Omental fat pad (tissue), 4 donors: Measurements from ENCODE around the gene GUCA2A. TPM values are rescaled to one million over a fixed set of nuclear protein-coding genes. Genes with fewer than 3 reads are reported as not detected.

ENCODE experiments used
- ATAC-seq: fragments of 150-250 bp; one replicate; pipeline ENCODE4 v1.9.1; 2016; ENCODE audit warnings: mild to moderate bottlenecking, moderate library complexity; ENCODE audit not compliant: low FRiP score
- DNase-seq: peaks from one replicate; pipeline ENCODE4 v3.0.0-alpha.2; 2019; ENCODE audit warnings: low spot score
- total RNA-seq, 4 donors: library from RNA; depleted of rRNA; stranded (reverse); fragments of >200 nt; gene quantifications; one replicate each; pipeline ENCODE4 v1.1.0, GENCODE V29; 2016
- TF ChIP-seq, protein P1 (sequence below), 3 donors: fragments of 450-650 bp; IDR thresholded peaks; one replicate each; pipeline ENCODE4 v1.5.1; 2016 to 2017; ENCODE audit warnings: antibody characterized with exemption in 3 of 3, mild to moderate bottlenecking in 3 of 3, moderate library complexity in 2 of 3

GUCA2A gene
- total RNA-seq, 4 donors from 2014 or later = not detected

DNA sequence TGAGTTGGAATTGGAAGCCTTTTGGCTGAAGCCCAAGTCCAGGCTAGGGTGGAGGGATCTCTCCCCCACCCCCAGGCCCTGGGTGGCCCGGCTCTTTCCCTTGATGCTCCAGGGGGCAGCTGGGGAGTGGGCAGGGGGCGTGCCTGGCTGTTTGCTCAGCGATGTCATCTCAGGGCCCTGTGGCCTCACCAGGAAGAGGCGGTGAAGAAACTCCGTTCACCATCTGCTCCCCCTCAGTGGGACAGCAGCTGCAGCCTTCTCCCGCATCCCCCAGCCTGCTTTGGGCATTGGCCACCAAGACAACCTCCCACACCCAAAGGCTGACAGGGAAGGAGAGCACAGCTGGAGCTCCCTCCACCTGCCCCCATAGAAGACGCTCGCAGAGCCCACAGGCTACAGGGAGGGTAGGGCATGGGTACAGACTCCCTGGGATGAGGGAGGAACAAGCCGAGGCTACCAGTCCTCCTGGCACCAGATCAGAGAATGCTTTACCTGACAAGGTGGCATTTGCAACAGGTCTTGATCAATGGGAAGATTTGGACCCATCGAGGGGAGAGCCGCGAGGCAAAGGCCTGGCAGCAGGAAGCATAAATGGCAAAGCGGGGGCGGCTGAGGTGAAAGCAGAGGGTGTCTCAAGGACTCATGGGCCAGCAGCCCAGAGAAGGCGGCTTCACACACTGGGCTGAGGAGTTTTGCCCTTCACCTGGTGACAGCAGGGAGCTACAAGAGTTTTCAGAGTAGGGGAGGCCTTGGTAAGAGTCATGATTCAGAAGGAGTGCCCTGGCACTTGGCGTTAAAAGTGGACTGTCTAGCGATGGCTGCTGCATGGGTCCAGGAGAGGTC lies 6.5 kb upstream of the GUCA2A start:
- TF ChIP-seq, protein P1, sequence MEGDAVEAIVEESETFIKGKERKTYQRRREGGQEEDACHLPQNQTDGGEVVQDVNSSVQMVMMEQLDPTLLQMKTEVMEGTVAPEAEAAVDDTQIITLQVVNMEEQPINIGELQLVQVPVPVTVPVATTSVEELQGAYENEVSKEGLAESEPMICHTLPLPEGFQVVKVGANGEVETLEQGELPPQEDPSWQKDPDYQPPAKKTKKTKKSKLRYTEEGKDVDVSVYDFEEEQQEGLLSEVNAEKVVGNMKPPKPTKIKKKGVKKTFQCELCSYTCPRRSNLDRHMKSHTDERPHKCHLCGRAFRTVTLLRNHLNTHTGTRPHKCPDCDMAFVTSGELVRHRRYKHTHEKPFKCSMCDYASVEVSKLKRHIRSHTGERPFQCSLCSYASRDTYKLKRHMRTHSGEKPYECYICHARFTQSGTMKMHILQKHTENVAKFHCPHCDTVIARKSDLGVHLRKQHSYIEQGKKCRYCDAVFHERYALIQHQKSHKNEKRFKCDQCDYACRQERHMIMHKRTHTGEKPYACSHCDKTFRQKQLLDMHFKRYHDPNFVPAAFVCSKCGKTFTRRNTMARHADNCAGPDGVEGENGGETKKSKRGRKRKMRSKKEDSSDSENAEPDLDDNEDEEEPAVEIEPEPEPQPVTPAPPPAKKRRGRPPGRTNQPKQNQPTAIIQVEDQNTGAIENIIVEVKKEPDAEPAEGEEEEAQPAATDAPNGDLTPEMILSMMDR (IDR thresholded peaks at IDR 0.05) = no peak
- DNase-seq (no peak), ATAC-seq (no peak)

DNA sequence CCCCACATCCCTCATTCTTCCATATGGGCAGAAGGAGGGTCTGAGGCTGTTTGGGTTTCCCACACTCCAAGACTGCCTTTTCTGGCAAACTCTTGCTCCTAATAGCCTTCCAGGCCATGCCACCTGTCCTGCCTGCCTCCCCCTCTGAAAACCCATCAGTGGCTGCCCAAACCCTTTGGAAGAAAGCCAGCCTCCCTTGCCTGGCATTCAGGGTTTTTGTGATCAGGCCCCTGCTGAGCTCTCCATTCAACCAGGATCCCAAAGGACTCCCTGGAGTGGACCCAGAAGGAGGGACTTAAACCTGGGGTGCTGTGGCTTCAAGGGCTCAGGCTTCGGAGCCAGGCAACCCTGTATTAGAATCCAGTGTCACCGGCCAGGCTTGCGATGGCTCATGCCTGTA lies 4.2 kb upstream of the GUCA2A start:
- DNase-seq (no peak), ATAC-seq (no peak)
- TF ChIP-seq, protein P1 (IDR thresholded peaks at IDR 0.05) = no peak

DNA sequence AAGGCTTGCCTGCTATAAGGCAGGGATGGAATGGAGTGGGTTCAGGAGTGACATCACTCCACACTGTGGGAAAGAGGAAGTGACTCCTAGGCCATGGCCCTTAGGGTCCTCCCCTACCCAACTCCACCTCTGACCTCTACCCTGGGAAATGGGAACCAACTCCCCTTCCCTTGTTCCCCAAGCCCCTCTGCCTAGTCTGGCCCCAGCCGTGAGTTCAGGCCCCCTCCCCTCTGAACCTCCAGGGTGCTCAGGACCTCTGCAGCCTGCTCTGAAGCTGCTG lies 3.8 kb upstream of the GUCA2A start:
- DNase-seq (no peak), ATAC-seq (no peak)
- TF ChIP-seq, protein P1 (IDR thresholded peaks at IDR 0.05) = no peak

DNA sequence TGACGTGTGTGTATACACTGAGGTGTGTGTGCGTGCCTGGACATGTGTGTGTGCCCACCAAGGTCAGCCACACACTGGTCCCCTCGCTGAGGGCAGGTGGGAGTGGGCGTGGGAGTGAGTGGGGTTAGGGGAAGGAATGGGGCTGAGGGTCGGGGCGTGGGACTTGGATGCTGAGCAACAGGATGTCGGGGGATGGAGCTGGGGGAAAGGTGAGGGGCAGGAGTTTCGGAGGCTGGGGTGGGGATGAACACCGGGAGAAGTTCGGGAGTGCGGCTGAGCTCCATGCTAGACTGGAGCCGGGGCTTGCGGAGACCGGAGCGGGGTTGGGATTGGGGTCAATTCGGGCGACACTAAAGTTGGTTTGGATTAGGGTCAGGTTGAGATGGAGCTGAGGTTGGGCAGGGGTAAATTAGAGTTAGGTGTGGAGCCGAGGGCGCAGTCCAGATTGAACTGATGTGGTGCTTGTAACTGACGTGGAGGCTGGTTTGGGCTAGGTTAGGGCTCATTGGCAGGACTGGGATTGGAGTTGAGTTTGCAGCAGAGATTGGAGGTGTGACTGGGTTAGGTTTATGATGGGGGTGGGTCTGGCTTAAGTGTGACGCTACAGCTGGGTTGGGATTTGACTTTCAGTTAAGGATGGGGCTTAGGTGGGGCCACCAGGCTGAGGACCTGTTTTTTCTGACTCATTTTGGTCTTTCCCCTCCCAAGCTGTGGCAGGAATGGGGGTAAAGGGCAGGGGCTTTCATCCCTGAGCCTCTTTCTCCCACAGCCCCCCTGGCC lies 3.3 kb upstream of the GUCA2A start:
- DNase-seq = no peak
- no peak for ATAC-seq
- TF ChIP-seq, protein P1 (IDR thresholded peaks at IDR 0.05) = no peak

DNA sequence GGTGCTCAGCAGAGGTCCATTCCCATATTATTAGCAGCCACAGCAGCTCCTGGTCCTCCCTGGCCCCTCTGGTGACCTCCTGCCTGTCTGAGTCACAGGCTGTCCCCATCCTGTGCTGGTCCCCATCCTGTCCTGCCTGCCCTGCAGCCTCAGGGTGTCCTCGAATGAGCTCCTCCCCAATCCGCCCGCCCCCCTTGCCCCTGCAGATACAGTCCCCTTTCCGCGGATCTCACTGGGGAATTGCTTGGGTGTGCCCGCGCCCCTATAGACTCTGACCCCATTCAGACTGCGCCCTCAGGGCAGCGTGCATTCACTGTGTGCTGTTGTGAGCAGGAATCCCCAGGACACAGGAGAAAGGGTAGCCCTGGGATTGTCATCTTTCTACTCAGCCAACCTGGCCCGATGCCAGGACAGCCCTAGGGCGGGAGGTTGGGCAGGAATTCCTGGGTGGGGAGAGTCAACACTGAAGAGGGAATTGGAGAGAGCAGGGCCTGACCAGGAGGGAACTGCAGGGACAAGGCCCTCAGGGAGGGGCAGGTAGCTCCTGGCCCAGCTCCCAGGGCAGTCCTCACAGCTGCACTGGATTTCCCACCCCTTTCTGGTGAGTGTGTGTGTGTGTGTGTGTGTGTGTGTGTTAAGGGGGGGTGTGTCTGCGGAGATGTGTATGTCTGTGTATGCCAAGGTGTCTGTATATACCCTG lies 1.1 kb upstream of the GUCA2A start:
- ATAC-seq (no peak), DNase-seq (no peak)
- TF ChIP-seq, protein P1 (IDR thresholded peaks at IDR 0.05) = no peak

DNA sequence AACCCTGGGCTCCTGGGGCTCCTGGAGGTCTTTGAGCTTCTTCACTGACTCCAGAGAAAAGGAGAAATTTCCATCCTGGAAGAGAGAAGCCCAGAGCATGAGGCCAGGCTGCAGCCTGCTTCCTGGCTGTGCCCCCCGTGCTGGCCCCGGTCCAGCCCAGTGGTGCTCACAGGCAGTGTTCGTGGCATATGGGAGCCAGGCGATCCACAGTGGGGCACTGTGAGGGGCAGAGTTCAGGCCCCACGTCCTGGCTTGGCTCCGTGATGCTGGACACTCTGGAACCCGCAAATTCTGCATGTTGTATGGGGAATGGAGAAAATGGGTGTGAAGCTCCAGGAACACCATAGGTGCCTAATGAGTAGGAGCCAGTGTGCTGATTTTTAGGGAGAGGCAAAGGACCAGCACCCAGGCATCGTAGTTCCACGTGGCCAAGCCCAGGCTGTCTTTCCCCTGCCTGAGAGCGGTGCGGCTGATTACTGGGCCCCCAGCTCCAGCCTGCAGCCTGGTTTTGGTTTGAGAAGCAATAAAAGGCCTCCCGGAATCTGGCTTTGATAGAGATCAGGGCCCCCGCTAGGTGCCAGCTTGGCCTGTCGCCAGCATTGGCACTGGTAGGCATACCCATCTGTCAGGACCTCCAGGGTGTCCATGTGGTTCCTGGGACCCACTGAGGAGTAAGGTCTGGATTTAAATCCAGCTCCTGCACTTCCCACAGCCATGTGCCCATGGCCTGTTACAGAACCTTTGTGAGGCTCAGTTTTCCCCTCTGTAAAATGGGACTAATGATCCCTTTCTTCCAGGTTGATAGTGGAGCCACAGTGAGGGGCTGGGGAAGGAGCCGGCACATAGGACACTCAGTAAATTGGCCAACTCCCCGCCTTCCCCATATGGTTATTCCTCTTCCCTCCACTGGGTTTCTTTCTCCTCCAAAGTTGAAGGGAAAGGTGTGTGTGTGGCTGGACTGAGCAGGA lies 725 bp downstream of the GUCA2A start:
- ATAC-seq = no peak
- TF ChIP-seq, protein P1 (IDR thresholded peaks at IDR 0.05) = no peak
- no peak for DNase-seq
